ENCODE data around the gene PQBP1. TPM values are rescaled to one million over a fixed set of nuclear protein-coding genes. Genes with fewer than 3 reads are reported as not detected.

PQBP1 gene
- total RNA-seq, 4 donors from 2014 or later: 46.4 to 90.7 (median 70.3) TPM

GRCh38 chrX:48891402-48892288, 6.1 kb upstream of the PQBP1 start:
- intact Hi-C loops (cut with DNase I; ENCODE audit: low total_unique reads): no loop called here
- Histone ChIP-seq H3K36me3 (no peaks in the 10 kb centered on the region), H3K27me3 (no peaks in the 10 kb centered on the region), H3K4me3 (peak overlapping the region; percentile 43 to 63), H3K9me3 (no peaks in the 10 kb centered on the region), H3K27ac (peak overlapping the region; percentile 39 to 95), H3K4me1 (no peaks in the 10 kb centered on the region)
- TF ChIP-seq POLR2A (IDR thresholded peaks at IDR 0.05) (peak; percentile 16 to 75), CTCF (IDR thresholded peaks at IDR 0.05) (peak; percentile 48 to 64 (median 55))
- peak; percentile 89 to 90 for DNase-seq

DNA sequence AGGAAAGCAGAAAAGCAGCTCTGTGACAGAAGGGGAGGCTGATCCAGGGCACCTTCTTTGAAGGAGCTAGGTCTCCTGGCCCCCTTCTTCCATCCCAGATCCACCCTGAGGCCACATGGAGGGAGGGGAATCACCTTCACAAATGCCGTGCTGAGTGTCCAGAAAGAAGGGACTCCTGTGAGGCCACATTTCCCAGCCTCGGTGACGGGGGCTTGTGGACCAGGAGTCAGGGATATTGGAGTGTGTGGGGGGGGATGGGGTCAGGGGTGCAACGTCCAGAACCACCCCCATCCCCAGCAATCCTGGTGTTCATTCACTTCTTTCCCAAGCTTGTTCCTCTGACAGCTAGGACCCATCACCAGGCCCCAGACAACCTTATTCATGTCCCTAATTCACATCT, 4.8 kb upstream of the PQBP1 start:
- no peak overlapping the region for H3K27ac ChIP-seq
- H3K4me3 ChIP-seq: no peak overlapping the region
- H3K4me1 ChIP-seq: no peaks in the 10 kb centered on the region
- intact Hi-C loops (cut with DNase I; ENCODE audit: low total_unique reads): no loop called here
- DNase-seq: no peak
- H3K9me3 ChIP-seq: no peaks in the 10 kb centered on the region
- no peaks in the 10 kb centered on the region for H3K36me3 ChIP-seq
- TF ChIP-seq CTCF (IDR thresholded peaks at IDR 0.05) (no peak), POLR2A (IDR thresholded peaks at IDR 0.05) (no peak)
- H3K27me3 ChIP-seq: no peaks in the 10 kb centered on the region

DNA sequence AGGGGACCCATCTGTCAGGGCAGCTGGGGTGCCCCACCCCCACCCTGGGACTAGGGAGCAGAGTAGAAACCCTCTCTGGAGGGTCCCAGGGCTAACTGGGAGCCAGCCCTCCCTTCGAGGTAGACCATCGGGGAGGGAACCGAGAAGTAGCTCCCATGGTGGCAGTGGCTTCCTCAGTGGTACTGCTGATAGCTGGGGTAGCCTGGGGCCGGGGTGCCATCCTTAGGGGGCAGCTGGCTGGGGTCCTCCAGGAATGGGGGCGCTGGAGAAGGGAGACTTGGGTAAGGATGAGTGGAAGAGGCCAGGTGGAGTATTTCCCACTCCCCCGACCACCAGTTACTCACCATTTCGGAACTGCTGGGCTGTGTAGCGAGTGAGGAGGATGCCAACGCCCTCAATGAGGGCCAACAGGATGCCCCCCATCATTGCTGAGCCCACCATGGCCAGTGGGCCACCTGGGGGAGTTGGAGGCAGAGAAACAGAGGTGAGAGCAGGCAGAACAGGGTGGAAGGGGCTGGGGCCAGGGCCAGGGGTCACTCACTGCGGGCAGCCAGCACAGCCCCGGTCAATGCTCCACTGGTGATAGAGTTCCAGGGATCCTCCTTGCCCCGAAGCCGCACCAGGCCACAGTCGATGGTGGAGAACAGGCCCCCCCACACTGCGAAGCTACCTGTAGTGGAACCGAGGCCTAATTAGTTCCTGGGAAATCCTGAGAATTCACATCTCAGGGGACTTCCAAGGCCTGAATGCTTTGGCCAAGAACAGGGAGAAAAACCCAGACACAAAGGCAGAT, 4.0 kb upstream of the PQBP1 start:
- no peak for TF ChIP-seq POLR2A (IDR thresholded peaks at IDR 0.05)
- no peaks in the 10 kb centered on the region for H3K9me3 ChIP-seq
- H3K4me1 ChIP-seq: no peaks in the 10 kb centered on the region
- no peaks in the 10 kb centered on the region for H3K36me3 ChIP-seq
- no peak for DNase-seq
- intact Hi-C loops (cut with DNase I; ENCODE audit: low total_unique reads): no loop called here
- no peak overlapping the region for H3K27ac ChIP-seq
- no peaks in the 10 kb centered on the region for H3K27me3 ChIP-seq
- no peak overlapping the region for H3K4me3 ChIP-seq

DNA sequence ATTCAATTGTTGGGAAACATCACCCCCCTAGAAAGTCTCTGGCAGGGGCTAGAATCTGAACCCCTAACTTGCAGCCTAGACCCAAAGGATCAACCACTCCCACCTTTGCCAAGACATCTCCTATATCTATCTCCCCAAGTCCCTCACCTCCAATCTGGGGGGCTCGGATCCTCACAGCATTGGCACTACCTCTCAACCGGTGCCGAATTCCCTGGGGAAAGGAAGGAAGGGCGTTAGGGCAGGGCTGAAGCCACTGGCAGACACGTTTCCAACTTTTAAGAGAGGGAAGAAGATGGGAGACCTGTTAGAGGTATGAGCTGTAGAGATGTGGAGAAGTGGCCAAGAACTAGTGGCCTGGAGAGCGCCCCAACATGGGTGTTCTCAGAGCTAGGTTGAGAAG, 2.8 kb upstream of the PQBP1 start:
- intact Hi-C loops (cut with DNase I; ENCODE audit: low total_unique reads): no loop called here
- H3K36me3 ChIP-seq: no peaks in the 10 kb centered on the region
- H3K4me3 ChIP-seq: no peak overlapping the region
- no peaks in the 10 kb centered on the region for H3K27me3 ChIP-seq
- H3K9me3 ChIP-seq: no peaks in the 10 kb centered on the region
- H3K4me1 ChIP-seq: no peaks in the 10 kb centered on the region
- H3K27ac ChIP-seq: no peak overlapping the region
- TF ChIP-seq CTCF (IDR thresholded peaks at IDR 0.05): no peak
- TF ChIP-seq POLR2A (IDR thresholded peaks at IDR 0.05): no peak
- no peak for DNase-seq

DNA sequence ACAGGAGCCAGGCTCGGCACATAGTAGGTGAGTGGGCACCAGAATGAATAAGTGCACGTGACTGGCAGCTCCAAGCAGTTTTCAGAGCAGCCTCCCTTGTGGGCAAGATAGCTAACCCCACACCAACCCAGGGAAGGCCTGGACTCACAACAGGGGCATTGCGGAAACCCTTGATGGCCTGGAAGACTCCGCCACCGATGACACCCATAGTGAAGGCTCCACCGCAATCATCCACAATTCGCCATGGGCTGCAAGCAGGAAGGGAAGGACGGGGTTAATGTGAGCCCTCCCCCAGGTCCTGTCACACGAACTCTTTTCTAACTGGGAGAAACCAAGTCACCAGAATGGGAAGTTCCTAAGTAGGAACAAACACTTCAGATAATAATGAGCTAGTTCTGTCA, 1.1 kb upstream of the PQBP1 start:
- peak overlapping the region; percentile 86 to 95 for H3K27ac ChIP-seq
- H3K9me3 ChIP-seq: no peaks in the 10 kb centered on the region
- TF ChIP-seq POLR2A (IDR thresholded peaks at IDR 0.05): no peak
- H3K27me3 ChIP-seq: no peaks in the 10 kb centered on the region
- intact Hi-C loops (cut with DNase I; ENCODE audit: low total_unique reads): no loop called here
- H3K4me1 ChIP-seq: no peaks in the 10 kb centered on the region
- H3K36me3 ChIP-seq: no peaks in the 10 kb centered on the region
- peak overlapping the region; percentile 54 to 59 for H3K4me3 ChIP-seq
- no peak for DNase-seq

DNA sequence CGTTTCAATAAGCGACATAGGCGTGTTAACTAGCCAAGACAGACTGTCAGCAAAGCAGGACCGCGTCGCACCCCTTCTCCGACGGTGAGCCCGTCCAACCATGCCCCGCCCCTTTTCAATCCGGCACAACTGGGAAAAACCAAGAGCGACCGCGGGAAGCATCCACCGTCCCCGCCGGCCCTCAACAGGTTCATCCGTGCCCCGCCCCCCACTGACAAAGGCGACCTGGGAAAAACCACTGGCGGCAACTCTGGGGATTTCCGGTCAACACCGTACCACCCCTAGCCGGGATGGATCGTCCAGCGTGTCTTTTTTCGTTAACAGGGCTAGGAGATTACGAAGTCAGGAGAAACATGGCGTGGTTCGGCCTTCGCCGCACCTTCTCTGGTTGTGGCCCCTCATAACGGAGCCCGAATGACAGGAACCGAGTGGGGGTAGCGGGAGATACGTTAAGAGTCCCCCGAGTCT, 539 bp upstream of the PQBP1 start:
- TF ChIP-seq POLR2A (IDR thresholded peaks at IDR 0.05) (no peak), CTCF (IDR thresholded peaks at IDR 0.05) (no peak)
- peak overlapping the region; percentile 86 to 95 for H3K27ac ChIP-seq
- no peaks in the 10 kb centered on the region for H3K9me3 ChIP-seq
- intact Hi-C loops (cut with DNase I; ENCODE audit: low total_unique reads): no loop called here
- peak; percentile 78 to 82 for DNase-seq
- H3K4me3 ChIP-seq: peak overlapping the region; percentile 54 to 59
- no peaks in the 10 kb centered on the region for H3K4me1 ChIP-seq
- H3K36me3 ChIP-seq: no peaks in the 10 kb centered on the region
- no peaks in the 10 kb centered on the region for H3K27me3 ChIP-seq

All from uterus (tissue), 4 donors.